NAMALWA (cell line): ENCODE measurements around the gene RYR2.

ENCODE experiments used
- DNase-seq: peaks from one replicate; pipeline ENCODE4 v3.0.0-alpha.2; 2015; ENCODE audit warnings: low spot score

RYR2 gene

GRCh38 chr1:237041795-237042525 is at the start of gene RYR2:
RYR2 (plus strand) TSS chr1:237042184; CDS start chr1:237042522, 338 bp downstream.
- DNase-seq: no peak

GRCh38 chr1:236992449-236992848 is 49.5 kb upstream of the RYR2 start:
- no peak for DNase-seq

GRCh38 chr1:236994450-236994849 is 47.5 kb upstream of the RYR2 start:
- no peak for DNase-seq

GRCh38 chr1:236997361-236997760 is 44.6 kb upstream of the RYR2 start:
- DNase-seq: no peak

- no peak for DNase-seq
Observed at GRCh38 chr1:236997882-236998281, 44.1 kb upstream of the RYR2 start.

GRCh38 chr1:236998546-236998945 is 43.4 kb upstream of the RYR2 start:
- DNase-seq: no peak

GRCh38 chr1:237000191-237000590 is 41.8 kb upstream of the RYR2 start:
- no peak for DNase-seq

GRCh38 chr1:237003516-237003915 is 38.5 kb upstream of the RYR2 start:
- no peak for DNase-seq

GRCh38 chr1:237004116-237004515 is 37.9 kb upstream of the RYR2 start, which contains the start of gene MT1HL1:
MT1HL1 (minus strand) TSS chr1:237004441; CDS start chr1:237004372, 69 bp downstream.
- DNase-seq: no peak

- DNase-seq: no peak
Observed at GRCh38 chr1:237005674-237006073, 36.3 kb upstream of the RYR2 start.

GRCh38 chr1:237007147-237007881 is 34.7 kb upstream of the RYR2 start:
- DNase-seq: no peak

GRCh38 chr1:237009611-237010010 is 32.4 kb upstream of the RYR2 start:
- no peak for DNase-seq

- no peak for DNase-seq
Observed at GRCh38 chr1:237011432-237011831, 30.6 kb upstream of the RYR2 start.

- DNase-seq: no peak
Observed at GRCh38 chr1:237012361-237012760, 29.6 kb upstream of the RYR2 start.

GRCh38 chr1:237012788-237013383 is 29.1 kb upstream of the RYR2 start:
- DNase-seq: no peak

- no peak for DNase-seq
Observed at GRCh38 chr1:237013608-237014007, 28.4 kb upstream of the RYR2 start.

GRCh38 chr1:237016626-237017025 is 25.4 kb upstream of the RYR2 start:
- DNase-seq: no peak

- no peak for DNase-seq
Observed at GRCh38 chr1:237018896-237019295, 23.1 kb upstream of the RYR2 start.

GRCh38 chr1:237025358-237026074 is 16.5 kb upstream of the RYR2 start:
- DNase-seq: no peak

- DNase-seq: no peak
Observed at GRCh38 chr1:237029240-237029639, 12.7 kb upstream of the RYR2 start.

- DNase-seq: no peak
Observed at GRCh38 chr1:237029850-237030535, 12.0 kb upstream of the RYR2 start.

- DNase-seq: no peak
Observed at GRCh38 chr1:237031480-237031879, 10.5 kb upstream of the RYR2 start.
